Progenitor cell of endocrine pancreas (in vitro differentiated cells): ENCODE data around the gene PRSS23. TPM values are rescaled to one million over a fixed set of nuclear protein-coding genes. Genes with fewer than 3 reads are reported as not detected.

Experiments used
- DNase-seq: peaks from one replicate; pipeline ENCODE4 v3.0.0; 2021; ENCODE audit warnings: low spot score; ENCODE audit not compliant: unreplicated experiment
- H3K27ac Mint-ChIP-seq: 2 replicates; pipeline ENCODE4 v1.8.0; 2021; ENCODE audit warnings: mild to moderate bottlenecking, moderate library complexity, mixed read lengths
- H3K27me3 Mint-ChIP-seq: 2 replicates; pipeline ENCODE4 v1.8.0; 2021; ENCODE audit warnings: mixed read lengths
- H3K36me3 Mint-ChIP-seq: 2 replicates; pipeline ENCODE4 v1.8.0; 2022; ENCODE audit warnings: mixed read lengths; ENCODE audit not compliant: insufficient read depth
- H3K4me1 Mint-ChIP-seq: 2 replicates; pipeline ENCODE4 v1.8.0; 2021; ENCODE audit warnings: low read depth, mixed read lengths
- H3K4me3 Mint-ChIP-seq: 2 replicates; pipeline ENCODE4 v1.8.0; 2021; ENCODE audit warnings: low read depth, mild to moderate bottlenecking, moderate library complexity, mixed read lengths
- H3K9me3 Mint-ChIP-seq: 2 replicates; pipeline ENCODE4 v1.8.0; 2021; ENCODE audit warnings: low read depth, mixed read lengths
- CTCF ChIP-seq: fragments of 200-600 bp; sonication (generic); IDR thresholded peaks from one replicate; pipeline ENCODE4 v1.5.0; 2021; ENCODE audit warnings: antibody characterized with exemption, mild to moderate bottlenecking; ENCODE audit not compliant: unreplicated experiment
- total RNA-seq: library from RNA; stranded (reverse); gene quantifications from 2 replicates; pipeline ENCODE4 v1.2.1, GENCODE V29; 2021

Gene PRSS23
- total RNA-seq, 1 donor from 2014 or later = 31.6 TPM

GRCh38 chr11:86849679-86850078, 49.3 kb downstream of the PRSS23 start:
- no peaks in the 10 kb centered on the region for H3K27me3 Mint-ChIP-seq
- H3K4me3 Mint-ChIP-seq = no peak overlapping the region
- no peak for TF ChIP-seq CTCF
- no peaks in the 10 kb centered on the region for H3K36me3 Mint-ChIP-seq
- no peak overlapping the region for H3K27ac Mint-ChIP-seq
- H3K9me3 Mint-ChIP-seq = peaks cover under 1% of the 10 kb centered on the region
- DNase-seq = no peak
- H3K4me1 Mint-ChIP-seq = peaks cover 29% of the 10 kb centered on the region

Other genes with a start within 250 kb of the PRSS23 start
- 6.3 and 8.6 TPM in 2 replicates for gene ME3, start 127.9 kb upstream of the PRSS23 start, total RNA-seq
- gene FZD4, start 154.9 kb downstream of the PRSS23 start, total RNA-seq = 9.3 and 11.7 TPM in 2 replicates
- gene TMEM135, start 237.4 kb downstream of the PRSS23 start, total RNA-seq = 33.0 and 37.9 TPM in 2 replicates